GM18526 (cell line): ENCODE data around the gene CAPN13.

Experiments used
- POLR2A ChIP-seq: IDR thresholded peaks from 3 replicates; pipeline ENCODE4 v1.6.1; 2011; ENCODE audit not compliant: insufficient read length; ENCODE audit errors: extremely low read depth

CAPN13 gene

DNA sequence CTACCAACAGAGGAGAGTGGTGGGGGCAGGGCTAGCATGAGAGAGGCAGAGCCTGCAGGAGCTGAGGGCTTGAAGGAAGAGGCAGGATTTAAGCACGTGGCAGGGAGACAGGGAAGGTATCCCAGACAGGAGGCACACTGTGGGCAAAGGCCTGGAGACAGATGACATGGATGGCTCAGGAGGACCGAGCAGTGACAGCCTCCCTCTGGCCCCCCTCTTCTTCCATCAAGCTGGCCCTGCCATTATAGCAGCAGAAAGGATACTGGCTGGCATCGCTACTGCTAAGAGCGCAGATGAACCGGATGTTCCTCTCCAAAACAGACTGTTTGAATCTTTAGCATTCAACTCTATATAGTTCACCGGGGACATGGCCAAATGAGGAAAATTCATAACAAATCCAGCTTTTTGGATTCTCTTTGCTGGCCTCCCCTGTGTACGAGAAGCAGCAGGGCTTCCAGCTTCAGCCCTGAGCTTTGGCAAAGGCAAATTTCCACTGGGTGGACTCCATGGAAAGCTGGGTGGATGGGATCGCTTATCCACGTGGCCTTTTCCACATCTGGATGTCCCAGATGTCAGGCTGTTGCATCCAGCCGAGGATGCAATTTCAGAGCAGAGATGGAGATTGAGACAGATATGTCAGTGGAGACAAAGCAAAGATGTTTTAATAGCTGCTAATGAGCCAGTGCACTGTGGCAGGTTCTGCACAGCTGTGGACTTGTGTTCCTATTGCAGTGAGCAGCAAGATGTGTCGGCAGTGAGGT lies 36.2 kb downstream of the CAPN13 start:
- TF ChIP-seq POLR2A, result no peak

DNA sequence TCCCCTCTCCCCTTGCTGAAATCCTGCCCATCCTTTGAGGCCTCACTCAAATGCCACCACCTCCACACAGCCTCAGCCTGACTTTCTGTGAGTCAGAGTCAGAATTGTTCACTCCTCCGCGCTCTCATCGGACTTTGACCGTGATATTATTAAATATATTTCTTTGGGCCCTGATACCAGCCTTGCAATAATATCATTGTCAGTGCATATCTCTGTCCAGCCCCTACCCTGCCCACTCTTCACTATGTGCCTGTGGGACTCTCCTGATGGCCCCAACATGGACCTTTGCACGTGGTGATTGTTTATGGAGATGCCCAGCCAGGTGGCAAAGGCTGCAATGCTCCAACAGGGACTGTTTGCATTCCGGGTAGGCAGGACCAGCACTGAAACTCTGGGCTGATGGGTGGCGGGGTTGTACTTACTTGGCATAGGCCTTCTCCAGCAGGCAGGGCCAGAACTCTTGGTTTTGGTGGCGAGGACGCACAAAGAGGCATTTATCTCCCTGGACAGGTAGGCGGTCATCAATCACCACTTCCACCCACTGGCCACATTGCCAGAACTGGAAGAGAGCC lies 37.3 kb downstream of the CAPN13 start:
- TF ChIP-seq POLR2A, result no peak

DNA sequence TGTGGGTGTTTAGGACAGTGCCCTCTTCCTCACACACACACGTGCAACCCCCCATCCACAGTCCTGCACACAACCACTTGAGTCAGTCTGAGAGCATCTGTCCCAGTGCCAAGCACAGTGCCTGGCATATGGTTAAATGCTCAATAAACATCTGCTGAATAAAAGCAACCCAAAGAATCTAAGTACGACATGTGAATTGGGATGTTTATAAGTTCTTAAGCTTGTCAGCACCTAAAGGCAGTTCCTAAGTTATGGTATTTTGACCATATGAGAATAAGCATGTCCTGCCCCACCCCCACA lies 37.8 kb downstream of the CAPN13 start:
- no peak for TF ChIP-seq POLR2A

DNA sequence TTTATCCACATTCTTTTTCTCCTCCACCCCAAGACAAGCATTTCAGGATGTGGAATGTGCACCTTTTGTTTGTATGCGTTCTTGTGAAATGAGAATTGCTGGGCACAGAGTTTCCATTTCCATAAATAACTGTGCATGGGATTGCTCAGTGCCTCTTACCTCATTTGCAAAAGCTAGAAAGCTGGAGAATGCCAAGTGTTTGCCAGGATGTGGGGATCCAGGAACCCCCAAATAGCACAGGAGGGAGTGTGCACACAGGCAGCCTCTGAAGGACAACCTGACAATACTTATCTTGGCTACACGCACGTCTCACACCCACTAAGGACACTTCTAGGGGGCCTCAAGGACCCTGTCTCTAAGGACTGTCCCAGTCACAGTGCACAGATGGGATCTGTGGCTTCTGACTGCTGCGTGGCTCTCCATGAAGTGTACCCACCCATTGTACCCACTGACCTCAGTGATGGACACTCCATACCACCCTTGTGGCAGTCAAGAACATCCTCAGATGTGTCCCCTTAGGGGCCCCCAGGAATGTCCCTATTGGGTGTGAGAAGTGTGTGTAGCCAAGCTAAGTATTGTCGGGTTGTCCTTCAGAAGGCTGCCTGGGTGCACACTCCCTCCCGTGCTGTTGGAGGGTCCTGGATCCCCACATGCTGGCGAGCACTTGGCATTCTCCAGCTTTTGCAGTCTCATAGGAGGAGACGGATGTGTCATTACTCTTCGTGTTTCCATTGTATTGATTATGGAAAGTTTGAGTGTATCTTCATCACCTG lies 38.4 kb downstream of the CAPN13 start:
- TF ChIP-seq POLR2A, result no peak

DNA sequence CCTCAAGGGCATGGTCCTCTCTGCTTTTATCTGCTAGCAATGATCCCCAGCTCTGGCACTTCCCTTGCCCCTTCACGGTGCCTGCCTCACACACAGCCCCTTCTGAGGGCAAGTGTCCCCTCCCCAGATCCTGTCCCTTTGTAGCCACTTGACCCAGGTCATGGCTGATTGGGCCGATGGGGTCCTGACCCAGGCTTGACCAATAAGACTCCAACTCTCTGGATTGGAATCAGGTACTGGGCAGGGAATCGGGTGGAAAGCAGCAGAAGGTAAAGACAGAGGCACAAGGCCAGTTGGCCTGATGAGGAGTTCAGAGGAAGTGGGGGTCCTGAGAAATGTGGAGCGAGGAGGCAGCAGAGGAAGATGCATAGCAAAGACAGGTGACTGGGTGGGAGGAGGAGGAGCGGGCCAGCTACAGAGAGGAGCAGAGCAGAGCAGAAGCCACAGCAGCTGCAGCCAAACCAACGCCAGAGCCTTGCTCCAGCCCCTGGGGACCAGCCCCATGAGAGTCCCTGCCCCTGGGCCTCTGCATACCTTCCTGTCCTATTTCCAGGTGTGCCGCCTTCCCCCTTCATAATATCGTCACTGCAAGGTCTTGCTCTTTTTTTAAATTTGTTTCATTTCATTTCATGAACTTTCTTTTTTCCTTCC lies 39.1 kb downstream of the CAPN13 start:
- no peak for TF ChIP-seq POLR2A

DNA sequence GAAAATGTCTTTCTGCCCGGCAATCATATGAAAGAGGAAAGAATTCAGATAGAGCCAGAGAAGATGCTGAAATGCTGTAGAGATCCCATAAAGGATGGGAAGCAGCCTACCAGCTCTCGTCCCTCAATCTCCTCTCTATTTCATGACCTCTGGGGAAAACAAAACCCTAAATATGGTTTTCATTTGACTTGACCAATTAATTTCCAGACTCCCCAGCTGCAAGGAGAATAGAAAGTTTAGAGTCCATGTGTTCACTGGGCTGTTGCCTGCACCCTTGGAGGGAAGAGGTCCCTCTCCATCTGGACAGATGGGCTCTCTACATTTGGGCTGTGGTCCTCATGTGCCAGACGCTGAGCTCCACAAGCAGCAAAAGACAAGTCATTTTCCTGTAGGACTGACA lies 40.6 kb downstream of the CAPN13 start:
- TF ChIP-seq POLR2A, result no peak

DNA sequence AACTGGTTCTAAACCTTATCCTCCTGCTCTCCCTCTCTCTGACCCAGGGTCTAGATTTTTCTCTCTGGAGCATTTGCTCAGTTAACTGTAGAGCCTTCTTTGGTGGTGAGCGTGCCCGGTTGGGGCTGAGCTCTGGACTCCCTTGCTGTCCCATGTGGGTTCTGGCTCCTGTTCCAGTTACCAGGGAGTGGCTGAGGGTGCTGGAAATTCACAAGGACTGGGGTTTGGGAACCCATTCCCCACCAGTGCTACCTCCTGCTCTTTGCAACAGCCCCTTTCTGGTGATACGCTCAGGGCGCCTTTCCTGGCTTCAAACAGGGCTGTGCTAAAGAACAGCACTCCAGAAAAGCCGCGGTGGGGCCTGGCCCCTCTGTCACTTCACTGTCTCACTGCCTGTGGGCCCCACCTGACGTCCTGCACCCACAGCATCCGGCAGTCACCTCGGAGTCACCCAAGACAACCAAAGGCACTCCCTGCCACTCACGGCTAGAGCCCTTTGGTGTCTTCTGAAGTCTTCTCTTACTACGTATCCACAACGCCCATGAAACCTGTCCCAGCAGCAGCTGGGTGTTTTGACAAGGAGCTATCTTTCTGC lies 41.3 kb downstream of the CAPN13 start:
- TF ChIP-seq POLR2A, result no peak

DNA sequence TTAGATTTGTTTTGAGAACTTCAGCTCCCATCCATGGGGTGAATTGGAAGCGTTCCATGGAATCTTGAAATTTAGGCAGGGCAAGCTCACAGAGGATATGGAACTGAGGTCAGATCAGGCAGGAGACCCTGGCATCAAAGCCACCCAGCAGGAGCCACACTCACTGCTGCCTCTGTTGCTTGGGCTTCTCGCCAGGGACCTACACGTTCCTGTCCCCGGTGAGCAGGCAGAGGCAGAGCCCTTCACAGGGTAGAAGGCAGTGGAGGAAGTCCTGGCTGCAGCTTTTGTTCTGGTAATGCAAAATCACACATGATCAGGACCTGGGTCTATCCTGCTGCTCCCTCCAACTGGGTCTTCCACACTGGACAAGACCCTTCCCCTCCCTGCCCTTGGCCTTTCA lies 42.1 kb downstream of the CAPN13 start:
- no peak for TF ChIP-seq POLR2A

DNA sequence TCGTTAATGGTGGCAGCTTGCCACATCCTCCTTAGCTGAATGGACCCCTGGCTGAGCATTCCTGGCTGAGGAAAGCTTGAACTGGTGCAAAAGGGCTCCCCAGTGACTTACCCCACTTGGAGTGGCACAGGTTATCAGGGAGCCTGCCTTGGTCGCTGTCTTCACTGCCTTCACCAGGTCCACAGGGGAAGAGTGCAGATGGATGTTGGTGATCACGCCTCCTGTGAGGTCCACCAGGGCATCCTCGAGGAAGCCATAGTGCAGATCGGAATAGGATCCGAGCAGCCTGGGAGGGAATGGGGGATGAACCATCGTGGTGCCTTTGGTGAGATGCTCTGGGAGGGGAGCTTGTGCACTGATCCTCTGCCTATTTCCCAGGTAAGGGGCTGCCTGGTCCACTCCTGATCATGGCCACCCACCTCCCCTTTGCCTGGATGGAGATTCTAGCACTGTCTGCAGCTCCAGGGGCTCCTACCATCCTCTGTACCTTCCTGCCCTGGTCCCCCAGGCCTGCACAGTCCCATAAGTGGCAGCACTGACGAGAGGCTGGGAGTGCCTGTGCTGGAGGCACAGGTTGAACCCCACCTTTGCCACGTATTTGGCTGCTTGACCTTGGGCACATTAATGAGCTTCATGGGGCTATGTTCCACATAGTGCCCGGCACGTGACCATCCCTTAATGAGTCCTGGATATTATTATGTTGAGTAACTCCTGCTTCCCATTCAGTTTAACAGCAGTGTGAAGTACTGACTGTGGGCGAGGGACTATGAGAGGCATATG lies 43.0 kb downstream of the CAPN13 start:
- no peak for TF ChIP-seq POLR2A

DNA sequence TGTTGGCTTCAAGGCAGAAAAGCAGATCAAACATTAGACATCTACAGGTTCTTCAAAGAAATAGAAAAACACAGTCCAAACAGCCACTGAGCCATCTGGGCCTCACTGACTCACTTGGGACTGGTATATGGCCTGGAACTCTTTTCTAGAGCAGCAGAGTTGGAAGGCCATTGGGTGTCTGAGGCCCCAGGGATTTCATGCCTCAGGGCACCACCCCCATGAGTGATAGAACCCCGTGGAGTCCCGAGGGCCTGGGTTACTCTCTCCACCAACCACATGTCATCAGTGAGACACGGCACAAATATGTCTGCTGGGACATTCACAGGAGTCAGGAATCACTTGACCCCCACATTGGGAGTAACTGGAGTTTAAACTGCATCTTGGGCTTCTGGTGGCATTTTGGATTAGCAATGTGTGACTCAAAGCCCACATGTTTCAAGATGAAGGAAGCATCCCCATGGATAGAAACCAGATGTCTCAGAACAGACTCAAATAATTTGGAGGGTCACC lies 44.0 kb downstream of the CAPN13 start:
- no peak for TF ChIP-seq POLR2A

DNA sequence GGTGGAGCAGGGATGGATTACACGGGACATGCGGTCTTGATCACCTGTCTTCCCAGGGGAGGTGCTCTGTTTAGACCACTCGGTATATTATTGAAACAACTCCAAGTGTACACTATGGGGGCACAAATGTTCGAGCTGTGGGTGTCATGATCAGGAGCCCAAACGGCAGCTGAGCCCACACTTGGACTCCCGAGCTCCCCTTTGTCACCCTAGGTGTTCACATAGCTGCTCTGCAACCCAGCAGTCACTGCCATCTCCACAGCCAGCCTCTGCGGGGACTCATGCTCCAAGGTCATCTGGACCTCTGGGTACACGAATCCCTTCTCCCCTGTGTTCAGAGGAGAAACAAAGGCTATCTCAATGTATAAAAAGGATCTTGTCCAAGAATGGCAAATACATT lies 46.0 kb downstream of the CAPN13 start:
- no peak for TF ChIP-seq POLR2A

DNA sequence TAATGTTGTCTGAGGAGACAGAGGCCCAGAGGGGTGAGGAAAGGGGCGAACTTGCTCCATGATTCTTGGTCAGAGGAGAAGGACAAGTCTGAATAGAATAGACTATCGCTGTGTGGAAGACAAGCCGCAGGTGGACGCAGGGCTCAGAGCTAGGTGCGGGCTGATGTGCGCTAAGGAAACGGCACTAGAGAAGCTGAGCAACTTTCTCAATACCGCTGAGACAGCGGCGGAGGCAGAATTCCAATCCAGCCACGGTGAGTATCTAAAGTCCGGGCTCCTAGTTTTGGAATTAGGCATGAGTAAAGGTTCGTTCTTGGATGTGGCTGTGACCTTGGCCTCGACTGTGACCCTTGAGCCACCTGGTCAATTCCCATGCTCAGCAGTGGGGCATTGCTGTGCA lies 47.8 kb downstream of the CAPN13 start:
- no peak for TF ChIP-seq POLR2A

DNA sequence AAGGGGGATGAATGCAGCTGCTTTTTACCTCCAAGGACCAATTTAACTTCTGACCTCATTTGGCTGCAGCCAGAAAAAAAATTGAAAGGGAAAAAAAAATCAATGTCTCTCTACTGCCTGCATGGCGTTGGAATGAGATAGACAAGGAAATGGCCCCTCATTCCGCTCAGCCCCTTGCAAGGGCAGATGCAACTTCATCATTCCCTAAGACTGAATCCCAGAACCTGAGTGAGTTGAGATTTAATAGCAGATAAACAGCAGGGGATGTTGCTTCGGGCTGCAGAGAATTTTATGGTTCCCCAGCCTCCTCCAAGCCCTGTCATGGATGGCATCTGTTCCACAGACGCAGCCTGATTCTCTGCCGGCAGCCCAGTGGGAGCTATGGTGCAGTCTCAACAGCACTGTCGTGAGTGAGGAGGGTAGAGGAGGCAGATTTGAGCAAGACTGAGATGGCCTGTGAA lies 49.0 kb downstream of the CAPN13 start:
- no peak for TF ChIP-seq POLR2A

DNA sequence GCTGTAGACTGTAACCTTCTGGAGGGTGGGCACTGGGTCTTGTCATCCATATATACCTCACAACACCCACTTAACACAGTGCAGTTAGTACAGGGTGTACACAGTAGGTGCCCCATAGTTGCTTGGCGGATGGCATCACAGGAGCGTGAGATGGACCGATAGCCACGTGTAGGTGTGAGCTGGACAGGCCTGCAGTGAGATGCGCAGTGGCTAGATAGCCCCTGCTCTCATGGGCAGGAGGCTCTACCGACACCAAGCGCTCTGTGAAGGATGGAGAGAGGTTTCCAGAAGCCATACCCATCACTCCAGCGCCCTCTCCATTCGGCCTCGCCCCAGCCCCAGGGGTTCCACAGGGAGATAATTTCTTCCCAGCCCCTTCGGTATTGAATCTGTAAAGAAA lies 49.5 kb downstream of the CAPN13 start:
- no peak for TF ChIP-seq POLR2A
